GM12878 (cell line): ENCODE measurements around the gene MPRIP. TPM values are rescaled to one million over a fixed set of nuclear protein-coding genes. Genes with fewer than 3 reads are reported as not detected.

Experiments
- ATAC-seq: fragments of 200-7000 bp; cut with Tn5 transposase; 3 replicates; pipeline ENCODE4 v1.9.1; 2020; ENCODE audit warnings: mild to moderate bottlenecking, moderate library complexity
- BruUV-seq: library from RNA; stranded (reverse); fragments of 400-500 nt; replicated peaks from 2 replicates; lab custom pipeline; 2021; lab: Mats Ljungman, UMichigan
- CTCF ChIA-PET: fragments of 300-600 bp; sonication (Branson Sonifier 250); formaldehyde crosslinking; extraction: SDS; loops from one replicate; lab custom pipeline; 2021; ENCODE audit warnings: inconsistent platforms; lab: Yijun Ruan, JAX
- POLR2A ChIA-PET: fragments of 350-600 bp; formaldehyde crosslinking; extraction: SDS; loops from one replicate; lab custom pipeline; 2021; ENCODE audit warnings: inconsistent platforms; lab: Charles Lee
- RAD21 ChIA-PET: fragments of 300-600 bp; sonication (Branson Sonifier 250); formaldehyde crosslinking; loops from one replicate; lab custom pipeline; 2023; ENCODE audit warnings: antibody characterized with exemption; ENCODE audit not compliant: unreplicated experiment; lab: Charles Lee
- SMC1A ChIA-PET: fragments of 300-600 bp; sonication (Branson Sonifier 250); formaldehyde crosslinking; loops from one replicate; lab custom pipeline; 2023; ENCODE audit not compliant: unreplicated experiment, uncharacterized antibody; lab: Charles Lee
- DNase-seq: peaks from one replicate; pipeline ENCODE4 v3.0.0-alpha.2; 2011; ENCODE audit warnings: low read depth, low spot score
- FAIRE-seq: peaks from 3 replicates; lab custom pipeline; 2011; peaks lifted over from hg19 to GRCh38; lab: Jason Lieb, UNC
- H2AFZ ChIP-seq: 2 replicates; pipeline ENCODE4 v1.6.0; 2011; ENCODE audit warnings: low read depth, low read length, control low read depth; ENCODE audit not compliant: control insufficient read depth
- H3K27ac ChIP-seq: 2 replicates; pipeline ENCODE4 v1.5.1; 2011; ENCODE audit warnings: control low read depth; ENCODE audit not compliant: control insufficient read depth, insufficient read depth
- H3K27me3 ChIP-seq, 2 experiments: replicated peaks in 1 of 2; 2 replicates each; pipeline versions ENCODE4 v1.6.0 to v1.6.1; 2011; ENCODE audit warnings: low read length in 1 of 2; ENCODE audit not compliant: control insufficient read depth in 2 of 2, insufficient read depth in 2 of 2
- H3K36me3 ChIP-seq, 2 experiments: 2 replicates each; pipeline ENCODE4 v1.5.1; 2011; ENCODE audit warnings: low read length in 1 of 2; ENCODE audit not compliant: control insufficient read depth in 2 of 2, insufficient read depth in 2 of 2
- H3K4me1 ChIP-seq: 2 replicates; pipeline ENCODE4 v1.6.1; 2011; ENCODE audit warnings: mild to moderate bottlenecking, low read length, moderate library complexity, mixed read lengths; ENCODE audit not compliant: control insufficient read depth, insufficient read depth
- H3K4me2 ChIP-seq: 2 replicates; pipeline ENCODE4 v1.6.0; 2011; ENCODE audit warnings: control low read depth; ENCODE audit not compliant: control insufficient read depth, insufficient read depth
- H3K4me3 ChIP-seq: fragments of 200-600 bp; sonication (generic); 2 replicates; pipeline ENCODE4 v1.5.1; 2016
- H3K79me2 ChIP-seq: 2 replicates; pipeline ENCODE4 v1.6.0; 2011; ENCODE audit warnings: low read length; ENCODE audit not compliant: control insufficient read depth, insufficient read depth
- H3K9ac ChIP-seq: 2 replicates; pipeline ENCODE4 v1.8.0; 2011; ENCODE audit warnings: low read length, control low read depth, mixed read lengths; ENCODE audit not compliant: control insufficient read depth, insufficient read depth
- H3K9me3 ChIP-seq: replicated peaks from 3 replicates; pipeline ENCODE4 v1.5.1; 2011; ENCODE audit warnings: mild to moderate bottlenecking, low read length; ENCODE audit not compliant: control insufficient read depth, insufficient read depth
- H4K20me1 ChIP-seq: 2 replicates; pipeline ENCODE4 v1.6.0; 2011; ENCODE audit not compliant: control insufficient read depth, insufficient read depth
- CBX3 ChIP-seq: fragments of 200-600 bp; sonication (generic); IDR thresholded peaks from 2 replicates; pipeline ENCODE4 v1.6.1; 2016; ENCODE audit warnings: low read depth, borderline replicate concordance
- CHD4 ChIP-seq: fragments of 200-600 bp; sonication (generic); IDR thresholded peaks from 2 replicates; pipeline ENCODE4 v1.6.1; 2016; ENCODE audit warnings: mild to moderate bottlenecking
- EP300 ChIP-seq, 2 experiments: fragments of 150-350 bp in 1 of 2; IDR thresholded peaks; 2 replicates each; pipeline ENCODE4 v1.6.1; 2011 to 2012; ENCODE audit warnings: low read depth in 2 of 2, low read length in 2 of 2, borderline replicate concordance in 1 of 2, improper control_type of control experiment in 1 of 2, inconsistent platforms in 1 of 2; ENCODE audit not compliant: control insufficient read depth in 1 of 2
- IRF4 ChIP-seq: IDR thresholded peaks from 2 replicates; pipeline ENCODE4 v1.6.1; 2011; ENCODE audit warnings: low read depth, low read length
- JUND ChIP-seq: IDR thresholded peaks from 2 replicates; pipeline ENCODE4 v1.6.1; 2012; ENCODE audit warnings: low read depth, mild to moderate bottlenecking, low read length, improper control_type of control experiment, moderate library complexity
- MEF2B ChIP-seq: fragments of 450-650 bp; IDR thresholded peaks from 2 replicates; pipeline ENCODE4 v1.6.1; 2018; ENCODE audit warnings: mild to moderate bottlenecking, moderate library complexity; ENCODE audit not compliant: partially characterized antibody, poor library complexity, severe bottlenecking
- NFYA ChIP-seq: IDR thresholded peaks from 2 replicates; pipeline ENCODE4 v1.6.1; 2011; ENCODE audit warnings: low read depth, mild to moderate bottlenecking, low read length, improper control_type of control experiment, borderline replicate concordance
- POU2F2 ChIP-seq: IDR thresholded peaks from 3 replicates; pipeline ENCODE4 v1.6.1; 2011; ENCODE audit warnings: low read depth, mild to moderate bottlenecking, low read length, borderline replicate concordance
- RB1 ChIP-seq: fragments of 450-650 bp; formaldehyde crosslinking; IDR thresholded peaks from 2 replicates; pipeline ENCODE4 v1.6.1; 2017; ENCODE audit warnings: mild to moderate bottlenecking, borderline replicate concordance
- SIN3A ChIP-seq: IDR thresholded peaks from 2 replicates; pipeline ENCODE4 v1.6.1; 2012; ENCODE audit warnings: low read depth, low read length, improper control_type of control experiment
- SMARCA5 ChIP-seq: fragments of 450-650 bp; IDR thresholded peaks from 2 replicates; pipeline ENCODE4 v1.6.1; 2017; ENCODE audit warnings: mild to moderate bottlenecking
- TAF1 ChIP-seq: IDR thresholded peaks from 2 replicates; pipeline ENCODE4 v1.6.1; 2011; ENCODE audit warnings: mild to moderate bottlenecking, low read depth, low read length, borderline replicate concordance
- YBX1 ChIP-seq: fragments of 450-650 bp; IDR thresholded peaks from 2 replicates; pipeline ENCODE4 v1.6.1; 2016; ENCODE audit warnings: antibody characterized with exemption
- YY1 ChIP-seq: IDR thresholded peaks from 2 replicates; pipeline ENCODE4 v1.6.1; 2011; ENCODE audit warnings: low read depth, mild to moderate bottlenecking, low read length
- ZNF24 ChIP-seq: fragments of 450-650 bp; IDR thresholded peaks from 2 replicates; pipeline ENCODE4 v1.6.1; 2017; ENCODE audit warnings: antibody characterized with exemption, mild to moderate bottlenecking
- WGBS: methylation state at CpG from one replicate; pipeline ENCODE4 v1.1.6; 2016; ENCODE audit warnings: low lambda C conversion rate; ENCODE audit not compliant: insufficient replicate concordance, insufficient coverage; ENCODE audit errors: missing lambda C conversion rate; 5-methylcytosine and 5-hydroxymethylcytosine counted together
- in situ Hi-C: fragments of 300-500 bp; cut with MboI; formaldehyde crosslinking; loops from 9 replicates; pipeline ENCODE4 v1.14.3; 2018; ENCODE audit warnings: mixed read lengths
- intact Hi-C: fragments of 100-400 bp; cut with micrococcal nuclease; formaldehyde crosslinking; loops from one replicate; pipeline ENCODE4 v1.14.2; 2022; ENCODE audit not compliant: unreplicated experiment
- polyA plus RNA-seq, 11 experiments: library from polyadenylated mRNA; depleted of rRNA in 4 of 11; unstranded in 6 of 11; stranded (reverse) in 5 of 11; fragments of >200 nt; fragmentation: Nextera tagmentation in 4 of 11; fragmentation: Illumina TruSeq in 1 of 11; extraction: Ambion mirVana in 4 of 11; extraction: Trizol in 1 of 11; gene quantifications; 1 replicate in 1 of 11; 2 replicates in 10 of 11; pipeline versions ENCODE4 v1.2.1 to v1.2.3, GENCODE V29; 2011 to 2016; ENCODE audit warnings: inconsistent platforms in 2 of 11, missing spikeins in 2 of 11, low read depth in 1 of 11
- total RNA-seq, 4 experiments: library from RNA; depleted of rRNA in 3 of 4; stranded (reverse); fragments of >200 nt in 3 of 4; fragmentation: Illumina TruSeq in 1 of 4; extraction: Trizol in 1 of 4; gene quantifications; 2 replicates each; pipeline versions ENCODE4 v1.2.1 to v1.2.3, GENCODE V29; 2013 to 2021
- TF ChIP-seq, protein P1 (sequence below): fragments of 450-650 bp; IDR thresholded peaks from 2 replicates; pipeline ENCODE4 v1.6.1; 2016; ENCODE audit warnings: mild to moderate bottlenecking
- TF ChIP-seq, protein P2 (sequence below): fragments of 150-350 bp; IDR thresholded peaks from 2 replicates; pipeline ENCODE4 v1.6.1; 2014; ENCODE audit warnings: mild to moderate bottlenecking, low read depth, low read length
- TF ChIP-seq, protein P3 (sequence below): IDR thresholded peaks from 2 replicates; pipeline ENCODE4 v1.6.1; 2011; ENCODE audit warnings: low read depth, mild to moderate bottlenecking, low read length, moderate library complexity, borderline replicate concordance; ENCODE audit errors: extremely low read depth
- TF ChIP-seq, protein P4 (sequence below): IDR thresholded peaks from 2 replicates; pipeline ENCODE4 v1.6.1; 2012; ENCODE audit warnings: low read depth, low read length, improper control_type of control experiment

Gene MPRIP
- total and polyA plus RNA-seq, 10 of the 15 experiments (the other 5 are each of a cell fraction or from before 2014, with no cell fraction given) = 16.5 to 168 (median 71.7) TPM

DNA sequence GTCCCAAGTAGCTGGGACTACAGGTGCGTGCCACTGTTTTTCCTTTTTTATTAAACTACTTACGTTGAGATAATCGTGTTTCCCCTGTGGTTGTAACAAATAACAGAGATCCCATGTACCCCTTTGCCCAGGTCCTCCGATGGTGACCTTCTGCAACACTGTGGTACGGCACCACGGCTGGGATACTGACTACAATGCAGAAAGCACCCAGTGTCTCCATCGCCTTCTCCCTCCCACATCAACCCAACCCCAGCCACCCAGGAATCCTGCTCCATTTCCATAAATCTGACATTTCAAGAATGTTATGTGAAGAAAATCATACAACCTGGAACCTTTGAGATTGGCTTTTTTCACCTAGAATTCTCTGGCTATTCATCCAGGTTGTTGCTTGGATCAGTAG is 22.1 kb downstream of the MPRIP start:
- FAIRE-seq = no peak
- ChIA-PET POLR2A (no interaction called here), CTCF (no interaction called here), RAD21 (no interaction called here), SMC1A (no interaction called here)
- Histone ChIP-seq H3K27ac (no peak overlapping the region), H3K4me2 (no peak overlapping the region), H3K4me3 (no peak overlapping the region), H3K9ac (no peak overlapping the region), H3K27me3 (no peaks in the 10 kb centered on the region), H4K20me1 (no peaks in the 10 kb centered on the region; the same call in 1 of the 2 replicates), H3K4me1 (no peaks in the 10 kb centered on the region), H3K79me2 (peaks cover 21% of the 10 kb centered on the region), H3K36me3 (peaks cover 0 to 3% of the 10 kb centered on the region in 2 experiments; a peak in 2 of 4 replicates), H3K9me3 (no peaks in the 10 kb centered on the region), H2AFZ (no peak overlapping the region)
- in situ Hi-C loops = no loop called here
- no peak for DNase-seq
- no TSS peak for BruUV-seq
- ATAC-seq = no peak
- TF ChIP-seq YBX1 (no peak), POU2F2 (no peak), NFYA (no peak), SIN3A (no peak), EP300 (IDR thresholded peaks at IDR 0.05; ENCODE audit: borderline replicate concordance in 1 of 2, control insufficient read depth in 1 of 2, low read depth in 2 of 2, low read length in 2 of 2) (no peak), MEF2B (no peak), CHD4 (no peak), ZNF24 (no peak), RB1 (no peak), TAF1 (no peak), IRF4 (no peak), CBX3 (no peak), JUND (no peak), SMARCA5 (no peak), YY1 (no peak)
- TF ChIP-seq, protein P1, sequence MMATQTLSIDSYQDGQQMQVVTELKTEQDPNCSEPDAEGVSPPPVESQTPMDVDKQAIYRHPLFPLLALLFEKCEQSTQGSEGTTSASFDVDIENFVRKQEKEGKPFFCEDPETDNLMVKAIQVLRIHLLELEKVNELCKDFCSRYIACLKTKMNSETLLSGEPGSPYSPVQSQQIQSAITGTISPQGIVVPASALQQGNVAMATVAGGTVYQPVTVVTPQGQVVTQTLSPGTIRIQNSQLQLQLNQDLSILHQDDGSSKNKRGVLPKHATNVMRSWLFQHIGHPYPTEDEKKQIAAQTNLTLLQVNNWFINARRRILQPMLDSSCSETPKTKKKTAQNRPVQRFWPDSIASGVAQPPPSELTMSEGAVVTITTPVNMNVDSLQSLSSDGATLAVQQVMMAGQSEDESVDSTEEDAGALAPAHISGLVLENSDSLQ = no peak
- TF ChIP-seq, protein P2, sequence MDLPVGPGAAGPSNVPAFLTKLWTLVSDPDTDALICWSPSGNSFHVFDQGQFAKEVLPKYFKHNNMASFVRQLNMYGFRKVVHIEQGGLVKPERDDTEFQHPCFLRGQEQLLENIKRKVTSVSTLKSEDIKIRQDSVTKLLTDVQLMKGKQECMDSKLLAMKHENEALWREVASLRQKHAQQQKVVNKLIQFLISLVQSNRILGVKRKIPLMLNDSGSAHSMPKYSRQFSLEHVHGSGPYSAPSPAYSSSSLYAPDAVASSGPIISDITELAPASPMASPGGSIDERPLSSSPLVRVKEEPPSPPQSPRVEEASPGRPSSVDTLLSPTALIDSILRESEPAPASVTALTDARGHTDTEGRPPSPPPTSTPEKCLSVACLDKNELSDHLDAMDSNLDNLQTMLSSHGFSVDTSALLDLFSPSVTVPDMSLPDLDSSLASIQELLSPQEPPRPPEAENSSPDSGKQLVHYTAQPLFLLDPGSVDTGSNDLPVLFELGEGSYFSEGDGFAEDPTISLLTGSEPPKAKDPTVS = no peak
- TF ChIP-seq, protein P3, sequence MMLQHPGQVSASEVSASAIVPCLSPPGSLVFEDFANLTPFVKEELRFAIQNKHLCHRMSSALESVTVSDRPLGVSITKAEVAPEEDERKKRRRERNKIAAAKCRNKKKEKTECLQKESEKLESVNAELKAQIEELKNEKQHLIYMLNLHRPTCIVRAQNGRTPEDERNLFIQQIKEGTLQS = no peak
- TF ChIP-seq, protein P4, sequence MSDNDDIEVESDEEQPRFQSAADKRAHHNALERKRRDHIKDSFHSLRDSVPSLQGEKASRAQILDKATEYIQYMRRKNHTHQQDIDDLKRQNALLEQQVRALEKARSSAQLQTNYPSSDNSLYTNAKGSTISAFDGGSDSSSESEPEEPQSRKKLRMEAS = no peak
- intact Hi-C loops = no loop called here
- WGBS = 92% methylated on average over 7 of the region's 7 CpGs
